ENCODE results near the gene ADGRA3. TPM values are rescaled to one million over a fixed set of nuclear protein-coding genes. Genes with fewer than 3 reads are reported as not detected.
"Not testable (repeated sequence)": the region's sequence is repeated elsewhere in the genome, so short reads cannot be mapped to it uniquely, and the experiment has no call there.

Gene ADGRA3
- total RNA-seq, 1 donor from 2014 or later, result 21.4 TPM

GRCh38 chr4:22410645-22411247 lies 105.1 kb downstream of the ADGRA3 start:
- intact Hi-C loops (cut with DNase I), result no loop called here
- no peak for ATAC-seq
- DNase-seq (ENCODE audit: low spot score), result no peak

GRCh38 chr4:22408474-22408873 lies 107.4 kb downstream of the ADGRA3 start:
- DNase-seq (ENCODE audit: low spot score), result no peak
- intact Hi-C loops (cut with DNase I), result loop anchor here (10.0 kb wide), 1 partner anchor 286 kb away; the partner anchor contains the start of gene GBA3
- ATAC-seq, result no peak

DNA sequence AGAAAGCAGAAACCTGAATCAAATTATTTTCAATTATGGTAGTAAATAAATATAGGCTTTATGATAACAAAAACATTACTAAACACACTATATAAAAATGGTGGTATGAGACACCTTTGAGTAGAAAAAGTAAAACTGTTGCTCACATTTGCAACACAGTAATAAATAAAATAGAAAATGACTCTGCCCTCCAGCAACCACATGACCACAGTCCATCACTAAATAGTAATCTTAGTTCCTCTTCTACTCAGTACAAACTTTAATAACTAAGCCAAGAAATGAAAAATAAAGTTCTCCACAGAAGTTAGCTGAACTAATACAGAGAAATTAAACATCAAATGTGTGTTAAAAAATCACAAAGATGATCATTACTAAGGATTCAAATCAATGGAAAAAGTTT lies 108.5 kb downstream of the ADGRA3 start:
- ATAC-seq (no peak), DNase-seq (ENCODE audit: low spot score) (no peak)
- intact Hi-C loops (cut with DNase I), result loop anchor here (10.0 kb wide), 1 partner anchor 287 kb away; the partner anchor contains the start of gene GBA3

GRCh38 chr4:22398671-22399070 lies 117.2 kb downstream of the ADGRA3 start:
- ATAC-seq (no peak), DNase-seq (ENCODE audit: low spot score) (no peak)
- intact Hi-C loops (cut with DNase I), result no loop called here

- intact Hi-C loops (cut with DNase I), result no loop called here
- DNase-seq (ENCODE audit: low spot score) (no peak), ATAC-seq (no peak)
Measured at GRCh38 chr4:22391551-22391950, 124.3 kb downstream of the ADGRA3 start.

GRCh38 chr4:22389240-22389870 lies 126.5 kb downstream of the ADGRA3 start:
- DNase-seq (ENCODE audit: low spot score) (no peak), ATAC-seq (no peak)
- intact Hi-C loops (cut with DNase I), result no loop called here

- ATAC-seq (no peak), DNase-seq (ENCODE audit: low spot score) (no peak)
- intact Hi-C loops (cut with DNase I), result no loop called here
Measured at GRCh38 chr4:22385611-22386011, 130.3 kb downstream of the ADGRA3 start.

DNA sequence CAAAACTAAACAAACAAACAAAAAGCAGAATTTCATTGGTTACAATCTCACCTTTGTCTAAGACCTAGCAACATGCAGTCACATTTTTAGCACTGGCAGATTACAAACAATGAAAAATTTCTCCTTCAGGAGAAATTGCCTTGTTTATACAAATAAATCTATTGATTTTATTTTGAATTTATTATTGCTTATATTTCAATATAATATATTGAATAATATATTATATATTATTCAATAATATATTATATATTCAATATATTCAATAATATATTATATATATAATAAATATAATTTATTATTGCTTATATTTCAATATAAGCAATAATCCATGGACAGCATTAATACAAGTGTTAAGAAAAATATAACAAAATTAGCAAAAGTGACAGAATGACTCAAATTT lies 131.7 kb downstream of the ADGRA3 start:
- DNase-seq (ENCODE audit: low spot score) (no peak), ATAC-seq (no peak)
- intact Hi-C loops (cut with DNase I), result no loop called here

DNA sequence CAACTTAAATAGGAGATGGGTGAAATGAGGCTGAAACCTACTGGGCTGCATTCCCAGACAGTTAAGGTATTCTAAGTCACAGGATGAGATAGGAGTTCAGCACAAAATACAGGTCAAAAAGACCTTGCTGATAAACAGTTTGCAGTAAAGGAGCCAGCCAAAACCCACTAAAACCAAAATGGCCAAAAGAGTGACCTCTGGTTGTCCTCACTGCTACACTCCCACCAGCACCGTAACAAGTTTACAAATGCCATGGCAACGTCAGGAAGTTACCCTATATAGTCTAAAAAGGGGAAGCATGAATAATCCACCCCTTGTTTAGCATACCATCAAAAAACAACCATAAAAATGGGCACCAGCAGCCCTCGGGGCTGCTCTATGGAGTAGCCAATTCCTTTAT lies 133.7 kb downstream of the ADGRA3 start:
- ATAC-seq; DNase-seq (ENCODE audit: low spot score); intact Hi-C loops (cut with DNase I): not testable (repeated sequence)

DNA sequence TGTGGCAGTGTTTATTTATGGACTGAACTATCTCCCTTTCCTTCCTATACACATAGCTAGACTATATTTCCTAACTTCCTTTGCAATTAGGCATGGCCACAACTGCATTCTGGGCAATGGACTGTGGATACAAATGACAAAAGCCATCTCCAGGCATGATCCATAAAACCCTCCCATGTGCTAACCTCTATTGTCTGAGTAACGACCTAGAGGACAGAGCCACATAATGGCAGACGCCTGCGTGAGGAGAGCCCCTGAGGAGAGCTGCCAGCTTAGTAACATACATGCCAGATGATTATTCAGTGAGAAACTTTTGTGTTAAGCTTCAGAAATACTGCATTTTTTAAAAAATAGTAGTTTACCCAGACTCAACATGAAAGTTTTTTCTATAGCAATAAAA lies 142.9 kb downstream of the ADGRA3 start:
- intact Hi-C loops (cut with DNase I), result no loop called here
- ATAC-seq (no peak), DNase-seq (ENCODE audit: low spot score) (no peak)

DNA sequence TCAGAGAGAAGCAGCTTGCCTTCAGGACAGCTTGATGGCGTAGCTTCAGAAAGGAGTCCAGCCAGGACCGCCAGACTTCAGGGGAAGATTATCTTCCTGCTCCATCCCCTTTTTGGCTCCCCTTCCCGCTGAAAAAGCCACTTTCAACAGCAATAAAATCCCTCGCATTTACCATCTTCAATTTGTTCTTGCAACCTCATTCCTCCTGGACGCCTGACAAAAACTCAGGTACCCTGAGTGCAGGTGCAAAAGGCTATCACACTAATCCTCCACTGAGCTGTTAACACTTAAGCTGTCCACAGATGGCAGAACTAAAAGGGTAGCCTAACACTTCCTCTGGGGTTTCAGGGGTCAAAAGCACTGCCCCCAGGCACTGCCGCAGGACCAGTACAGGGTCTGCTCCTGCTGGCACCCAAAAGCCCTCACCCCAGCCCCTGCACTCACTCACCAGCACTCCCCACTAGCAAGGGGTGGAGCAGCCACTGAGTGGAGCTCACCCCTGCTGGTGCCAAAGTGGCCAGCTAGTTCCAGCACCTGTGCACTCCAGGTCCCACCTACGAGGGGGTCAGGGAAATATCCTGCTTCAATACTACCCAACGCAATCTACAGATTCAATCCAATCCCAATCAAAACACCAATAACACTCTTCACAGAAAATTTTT lies 145.8 kb downstream of the ADGRA3 start:
- ATAC-seq (no peak), DNase-seq (ENCODE audit: low spot score) (no peak)
- intact Hi-C loops (cut with DNase I), result no loop called here

DNA sequence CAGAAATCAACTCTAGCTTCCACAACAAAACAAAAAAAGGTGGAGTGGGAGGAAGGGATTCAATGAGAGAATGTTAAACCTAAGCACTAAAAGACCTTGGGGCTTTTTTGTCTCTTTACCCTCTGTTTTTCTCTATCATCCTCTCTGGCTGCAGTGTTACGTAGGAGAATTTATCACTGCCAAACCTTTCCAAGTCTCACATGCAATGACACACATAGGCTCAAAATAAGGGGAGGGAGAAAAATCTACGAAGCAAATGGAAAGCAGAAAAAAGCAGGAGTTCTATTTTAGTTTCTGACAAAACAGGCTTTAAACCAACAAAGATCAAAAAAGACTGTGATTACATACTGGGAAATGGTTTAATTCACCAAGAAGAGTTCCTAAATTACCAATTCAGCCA lies 152.1 kb downstream of the ADGRA3 start:
- DNase-seq (ENCODE audit: low spot score) (no peak), ATAC-seq (no peak)
- intact Hi-C loops (cut with DNase I), result no loop called here

- intact Hi-C loops (cut with DNase I), result no loop called here
- DNase-seq (ENCODE audit: low spot score) (no peak), ATAC-seq (no peak)
Measured at GRCh38 chr4:22363036-22363435, 152.8 kb downstream of the ADGRA3 start.

DNA sequence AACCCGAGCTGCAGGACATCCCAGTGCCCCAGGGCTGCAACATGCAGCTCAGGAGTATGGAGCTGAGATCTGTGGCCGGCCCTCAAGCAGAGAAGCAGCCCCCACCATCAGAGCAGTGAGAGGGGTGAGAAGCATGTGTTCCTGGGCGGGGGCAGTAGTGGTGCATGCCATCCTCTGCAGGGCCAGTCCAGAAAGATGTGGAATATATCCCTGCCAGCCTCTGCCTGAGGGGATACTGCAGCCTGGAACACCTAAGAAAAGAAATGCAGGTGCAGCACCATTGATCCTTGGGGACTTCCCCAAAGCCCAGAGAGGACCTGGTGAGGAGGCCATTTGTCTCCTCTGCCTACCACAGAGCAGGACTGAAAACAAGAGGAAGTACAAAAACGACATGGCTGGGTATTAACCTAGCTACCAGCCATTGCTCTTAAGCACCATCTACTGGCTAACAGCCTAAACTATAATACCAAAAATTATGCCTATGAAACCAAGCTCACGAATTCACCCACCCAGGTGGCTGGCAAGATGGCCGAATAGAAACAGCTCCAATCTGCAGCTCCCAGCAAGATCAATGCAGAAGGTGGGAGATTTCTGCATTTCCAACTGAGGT lies 158.8 kb downstream of the ADGRA3 start:
- peak; percentile 17 for ATAC-seq
- intact Hi-C loops (cut with DNase I), result no loop called here
- no peak for DNase-seq (ENCODE audit: low spot score)

GRCh38 chr4:22348410-22348809 lies 167.5 kb downstream of the ADGRA3 start:
- ATAC-seq (no peak), DNase-seq (ENCODE audit: low spot score) (no peak)
- intact Hi-C loops (cut with DNase I), result no loop called here

DNA sequence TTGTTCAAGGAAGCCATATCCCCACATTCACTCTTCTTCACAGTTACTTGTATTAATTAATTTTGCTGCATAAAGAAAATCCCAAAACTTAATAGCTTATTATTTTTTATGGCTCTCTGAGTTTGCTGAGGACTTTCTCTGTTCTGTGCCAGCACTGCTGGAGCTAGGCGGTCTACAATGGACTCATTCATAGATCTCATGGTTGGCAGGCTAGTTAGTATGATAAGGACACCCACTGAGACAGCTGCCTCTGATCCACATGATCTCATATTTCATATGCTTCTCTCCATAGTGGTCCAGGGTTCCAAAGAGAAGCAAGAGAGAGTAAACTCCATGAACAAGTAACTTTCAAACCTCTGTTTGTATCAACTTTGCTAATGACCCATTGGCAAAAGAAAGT lies 170.2 kb downstream of the ADGRA3 start:
- DNase-seq (ENCODE audit: low spot score) (no peak), ATAC-seq (no peak)
- intact Hi-C loops (cut with DNase I), result no loop called here

DNA sequence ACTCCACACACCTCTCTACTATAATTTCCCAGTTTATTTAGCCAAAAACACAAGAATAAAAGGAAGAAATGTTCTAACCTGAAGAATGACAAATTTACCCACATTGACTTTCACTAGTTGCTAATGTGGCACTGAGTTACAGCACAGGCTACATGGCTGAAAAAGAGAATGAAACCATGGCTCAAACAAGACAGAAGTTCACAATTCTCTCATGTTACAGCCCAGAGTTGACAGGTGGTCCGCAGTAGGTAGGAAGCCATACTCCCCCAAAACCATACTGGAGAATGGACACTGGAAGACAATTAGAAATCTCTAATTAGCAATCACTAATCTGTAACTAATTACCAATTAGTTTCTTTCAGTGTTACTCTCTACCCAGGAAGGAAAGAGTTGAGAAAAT lies 170.8 kb downstream of the ADGRA3 start:
- intact Hi-C loops (cut with DNase I), result no loop called here
- DNase-seq (ENCODE audit: low spot score) (no peak), ATAC-seq (no peak)

- DNase-seq (ENCODE audit: low spot score) (no peak), ATAC-seq (no peak)
- intact Hi-C loops (cut with DNase I), result no loop called here
Measured at GRCh38 chr4:22343606-22344005, 172.3 kb downstream of the ADGRA3 start.

DNA sequence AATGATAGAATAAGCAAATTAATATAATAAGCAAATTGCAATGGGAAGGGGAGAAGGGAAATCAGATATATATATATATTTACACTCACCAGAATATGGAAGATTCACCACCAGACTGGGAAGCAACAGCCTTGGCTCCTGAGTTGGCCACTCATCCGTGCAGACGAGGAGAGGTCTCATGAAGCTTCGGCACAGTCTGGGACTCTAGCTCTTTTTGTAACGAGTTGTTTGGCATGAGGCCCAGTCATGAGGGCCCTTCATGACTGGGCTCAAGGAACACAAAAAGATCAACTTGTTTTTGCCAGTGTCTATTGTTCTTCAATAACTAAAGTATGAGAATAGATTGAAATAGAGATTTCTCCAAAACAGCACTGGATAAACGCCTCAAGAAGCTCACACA lies 176.4 kb downstream of the ADGRA3 start:
- intact Hi-C loops (cut with DNase I), result no loop called here
- ATAC-seq, result no peak
- no peak for DNase-seq (ENCODE audit: low spot score)

DNA sequence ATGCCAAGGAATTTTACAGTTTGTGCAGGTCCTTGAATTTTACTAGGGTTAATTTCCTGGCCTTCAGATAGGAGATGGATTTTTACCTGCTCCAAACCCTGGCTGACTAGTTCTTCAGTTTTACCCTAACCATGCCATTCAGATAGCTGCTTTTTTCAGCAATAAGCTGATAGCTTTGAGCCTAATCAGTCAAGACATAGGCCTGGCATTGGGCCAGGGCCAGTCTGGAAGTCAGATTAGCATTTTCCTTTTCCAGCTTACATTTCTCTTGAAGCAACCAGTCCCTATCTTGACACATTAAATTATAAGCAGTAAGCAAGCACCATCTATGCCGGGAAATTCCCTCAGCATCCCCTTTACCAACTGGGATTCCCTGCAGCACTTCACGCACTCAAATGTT lies 177.1 kb downstream of the ADGRA3 start:
- intact Hi-C loops (cut with DNase I), result no loop called here
- DNase-seq (ENCODE audit: low spot score) (no peak), ATAC-seq (no peak)
